Inflammatory macrophage treated with lipopolysaccharide for 4 hours (primary cell): ENCODE measurements around the gene USP3.

Source experiments
- DNase-seq: peaks from one replicate; pipeline ENCODE4 v3.0.0-alpha.2; 2020

USP3 gene

GRCh38 chr15:63478243-63478642, 26.1 kb upstream of the USP3 start:
- DNase-seq = no peak

GRCh38 chr15:63480441-63480821, 24.0 kb upstream of the USP3 start:
- DNase-seq = no peak

GRCh38 chr15:63481105-63481810, 23.1 kb upstream of the USP3 start:
- peak; percentile 93 for DNase-seq

- DNase-seq = no peak
These were observed 21.5 kb upstream of the USP3 start for GRCh38 chr15:63482874-63483323.

GRCh38 chr15:63483521-63484371, 20.6 kb upstream of the USP3 start:
- peak; percentile 86 for DNase-seq

GRCh38 chr15:63484433-63485186, 19.8 kb upstream of the USP3 start:
- DNase-seq = no peak

- DNase-seq = peak; percentile 86
These were observed 17.2 kb upstream of the USP3 start for GRCh38 chr15:63487076-63487757.

GRCh38 chr15:63487758-63488397, 16.5 kb upstream of the USP3 start:
- peak; percentile 87 for DNase-seq

GRCh38 chr15:63488398-63488960, 15.9 kb upstream of the USP3 start:
- DNase-seq = peak; percentile 52

GRCh38 chr15:63489352-63489751, 15.0 kb upstream of the USP3 start:
- no peak for DNase-seq

GRCh38 chr15:63490345-63491034, 13.9 kb upstream of the USP3 start:
- DNase-seq = peak; percentile 96

GRCh38 chr15:63491116-63491827, 13.1 kb upstream of the USP3 start:
- peak; percentile 94 for DNase-seq

- DNase-seq = no peak
These were observed 12.4 kb upstream of the USP3 start for GRCh38 chr15:63491979-63492378.

GRCh38 chr15:63492541-63493077, 11.8 kb upstream of the USP3 start:
- peak; percentile 75 for DNase-seq

GRCh38 chr15:63493436-63493835, 11.0 kb upstream of the USP3 start:
- DNase-seq = no peak

GRCh38 chr15:63494408-63494807, 10.0 kb upstream of the USP3 start:
- no peak for DNase-seq

GRCh38 chr15:63495343-63495742, 9.1 kb upstream of the USP3 start:
- no peak for DNase-seq

- DNase-seq = no peak
These were observed 8.5 kb upstream of the USP3 start for GRCh38 chr15:63495780-63496488.

GRCh38 chr15:63497642-63498467, 6.5 kb upstream of the USP3 start:
- DNase-seq = peak; percentile 91
